ENCODE data around the gene MYO18B.
"Not testable (repeated sequence)": the region's sequence is repeated elsewhere in the genome, so short reads cannot be mapped to it uniquely, and the experiment has no call there.

Gene MYO18B

GRCh38 chr22:25959818-25960774, 218.1 kb downstream of the MYO18B start:
- no peak for DNase-seq

DNA sequence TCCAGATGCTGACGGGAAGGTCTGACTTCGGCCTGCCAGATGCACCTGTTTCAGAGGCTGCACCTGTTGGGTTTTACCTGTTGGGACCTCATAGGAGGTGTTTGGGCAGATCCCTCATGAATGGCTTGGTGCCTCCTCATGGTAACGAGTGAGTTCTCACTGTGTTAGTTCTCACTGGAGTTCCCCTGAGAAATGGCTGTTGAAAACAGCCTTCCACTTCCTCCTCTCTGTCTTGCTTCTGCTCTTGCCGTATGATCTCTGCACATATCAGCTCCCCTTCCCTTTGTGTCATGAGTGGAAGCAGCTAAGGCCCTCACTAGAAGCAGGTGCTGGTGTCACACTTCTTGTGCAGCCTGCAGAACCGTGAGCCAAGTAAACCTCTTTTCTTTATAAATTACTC, 219.7 kb downstream of the MYO18B start:
- no peak for DNase-seq

DNA sequence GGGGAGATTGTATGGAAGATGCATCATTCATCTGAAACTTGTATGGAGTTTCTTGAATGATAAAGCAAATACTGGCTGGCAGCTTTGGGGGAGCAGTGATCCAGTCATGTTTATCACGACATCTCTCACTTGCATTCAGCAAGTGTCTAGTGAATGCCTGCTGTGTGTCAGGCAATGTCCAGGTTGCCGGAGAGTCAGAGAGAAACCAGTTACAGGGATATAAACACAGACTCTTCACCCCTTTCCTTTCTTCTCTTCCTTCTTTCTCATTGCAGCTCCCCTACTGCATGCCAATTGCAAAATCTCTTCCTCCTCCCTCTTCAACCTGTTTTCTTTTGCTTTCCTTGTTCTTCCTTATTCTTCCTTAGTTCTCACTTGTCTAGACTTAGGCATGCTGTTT, 220.7 kb downstream of the MYO18B start:
- no peak for DNase-seq

DNA sequence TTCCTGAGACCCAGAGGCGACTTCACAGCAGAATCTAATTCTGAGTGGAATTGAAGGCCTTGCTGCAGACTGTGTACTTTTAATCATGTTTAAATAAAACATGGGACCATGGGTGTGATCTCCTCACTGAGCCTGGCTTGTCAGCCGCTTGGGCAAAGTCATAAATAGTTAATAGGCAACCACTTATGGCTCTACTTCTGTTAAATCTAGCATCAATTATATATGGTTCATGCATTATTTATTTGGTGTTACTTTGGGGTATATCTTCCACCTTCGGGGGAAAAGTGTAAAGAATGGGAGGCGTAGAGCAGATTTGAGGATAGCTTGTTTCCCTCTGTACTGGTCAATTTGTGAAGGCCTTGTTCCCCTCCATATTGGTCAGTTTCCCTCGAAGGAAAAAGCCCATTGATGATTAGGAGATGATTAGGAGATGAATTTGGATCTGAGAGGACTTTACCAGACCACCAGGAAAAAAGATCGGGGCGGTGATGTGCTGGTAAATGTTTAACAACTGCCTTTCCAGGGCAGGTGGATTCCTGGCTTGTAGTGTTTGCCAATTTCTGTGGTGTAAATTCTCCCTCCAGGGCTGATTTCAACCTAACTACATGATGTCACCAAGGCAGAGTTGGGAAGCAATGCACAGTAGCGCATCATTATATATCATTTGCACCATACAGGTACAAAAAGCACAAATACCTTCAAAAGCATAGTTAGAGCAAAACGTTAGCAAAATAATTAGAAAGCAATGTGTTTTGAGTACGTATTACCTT, 223.2 kb downstream of the MYO18B start:
- DNase-seq, result no peak

GRCh38 chr22:25966448-25966913, 224.5 kb downstream of the MYO18B start:
- no peak for DNase-seq

DNA sequence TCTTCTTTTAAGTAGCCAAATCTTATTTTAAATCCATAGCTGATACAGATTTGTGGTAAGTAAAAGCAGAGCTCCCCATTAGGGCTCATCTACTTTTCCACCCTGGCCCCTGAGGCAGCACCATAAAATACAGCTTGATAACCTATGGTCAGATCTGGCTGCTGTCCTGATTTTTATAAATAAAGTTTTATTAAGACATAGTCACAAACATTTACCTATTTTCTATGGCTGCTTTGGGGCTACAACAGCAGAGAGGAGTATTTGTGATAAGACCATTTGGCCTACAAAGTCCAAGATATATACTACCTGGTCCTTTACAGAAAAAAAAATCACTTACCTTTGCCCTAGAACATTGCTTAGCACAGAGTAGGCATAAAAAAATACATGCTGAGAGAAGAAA, 227.3 kb downstream of the MYO18B start:
- DNase-seq, result no peak

DNA sequence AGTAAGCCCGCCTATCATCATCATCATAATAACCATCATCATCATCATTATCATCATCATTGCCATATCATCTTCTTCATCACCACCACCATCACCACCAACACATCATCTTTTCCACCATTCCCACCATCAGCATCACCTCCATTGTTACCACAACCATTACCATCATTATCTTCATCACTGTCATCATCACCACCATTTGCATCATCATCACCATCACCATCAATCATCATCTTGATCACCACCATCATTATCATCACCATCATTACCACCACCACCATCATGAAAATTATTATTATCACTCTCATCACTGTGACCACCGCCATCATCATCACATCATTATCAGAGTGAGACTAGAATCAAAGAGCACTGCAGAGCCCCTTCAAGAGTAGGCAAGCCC, 227.9 kb downstream of the MYO18B start:
- no peak for DNase-seq

DNA sequence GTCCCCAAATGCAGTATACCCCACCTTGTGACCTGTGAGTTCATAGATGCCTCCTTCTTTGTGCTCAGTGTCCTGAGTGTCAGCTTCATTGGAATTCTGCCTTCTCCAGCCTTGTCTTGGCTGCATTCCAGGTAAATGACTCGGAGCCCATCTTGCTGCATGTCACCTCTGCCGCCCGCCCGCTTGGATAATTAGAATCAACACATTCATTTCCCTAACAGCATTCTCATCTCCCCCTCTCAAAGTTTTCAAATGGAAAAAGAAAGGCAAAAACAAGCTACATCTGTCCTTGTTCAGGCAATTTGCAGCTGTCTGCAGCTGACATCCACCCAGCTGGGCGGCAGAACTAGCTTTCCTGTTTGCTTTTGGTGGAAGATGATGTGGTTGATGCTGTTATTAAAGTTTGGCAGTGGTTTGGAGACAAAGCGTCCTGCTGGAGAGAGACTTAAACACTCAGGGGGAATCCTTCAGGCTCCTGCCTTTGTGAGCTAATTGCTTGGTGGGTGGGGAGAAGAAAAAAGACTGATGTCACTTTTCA, 228.5 kb downstream of the MYO18B start:
- no peak for DNase-seq

- DNase-seq, result no peak
These were observed 229.2 kb downstream of the MYO18B start for GRCh38 chr22:25970999-25971811.

GRCh38 chr22:25972397-25972796, 230.4 kb downstream of the MYO18B start:
- no peak for DNase-seq

DNA sequence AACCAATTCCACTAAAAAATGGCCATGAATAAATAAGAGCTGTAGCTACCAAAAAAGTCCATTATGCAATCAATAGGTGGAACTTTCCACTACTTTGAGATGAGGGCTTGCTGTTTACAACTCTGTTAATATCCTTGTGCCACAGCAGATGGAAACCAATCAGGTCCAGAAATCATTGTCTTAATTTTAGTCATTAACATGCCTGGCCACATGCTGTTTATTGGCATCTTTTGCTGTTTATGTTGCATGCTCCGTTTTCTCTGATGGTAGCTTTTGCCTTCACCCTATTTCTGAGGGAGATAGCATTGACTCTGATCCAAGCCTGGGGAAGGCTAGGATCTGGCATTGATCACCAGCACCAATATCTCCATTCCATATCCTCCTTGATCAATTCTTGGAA, 234.4 kb downstream of the MYO18B start:
- no peak for DNase-seq

GRCh38 chr22:25979968-25980367, 238.0 kb downstream of the MYO18B start:
- DNase-seq, result no peak

DNA sequence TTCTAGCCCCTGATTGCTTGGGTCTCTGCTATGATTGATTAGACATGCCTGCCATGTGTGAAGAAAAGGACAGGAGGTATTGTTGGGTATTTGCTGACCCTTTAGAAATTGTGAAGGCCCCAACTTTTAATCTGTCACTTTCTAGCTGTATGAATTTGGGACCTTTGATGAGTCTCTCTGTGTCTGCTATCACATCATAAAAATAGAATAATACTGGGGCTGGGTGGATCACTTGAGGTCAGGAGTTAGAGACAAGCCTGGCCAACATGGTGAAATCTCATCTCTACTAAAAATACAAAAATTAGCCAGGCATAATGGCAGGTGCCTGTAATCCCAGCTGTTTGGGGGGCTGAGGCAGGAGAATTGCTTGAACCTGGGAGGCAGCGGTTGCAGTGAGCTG, 242.9 kb downstream of the MYO18B start:
- DNase-seq, result not testable (repeated sequence)

DNA sequence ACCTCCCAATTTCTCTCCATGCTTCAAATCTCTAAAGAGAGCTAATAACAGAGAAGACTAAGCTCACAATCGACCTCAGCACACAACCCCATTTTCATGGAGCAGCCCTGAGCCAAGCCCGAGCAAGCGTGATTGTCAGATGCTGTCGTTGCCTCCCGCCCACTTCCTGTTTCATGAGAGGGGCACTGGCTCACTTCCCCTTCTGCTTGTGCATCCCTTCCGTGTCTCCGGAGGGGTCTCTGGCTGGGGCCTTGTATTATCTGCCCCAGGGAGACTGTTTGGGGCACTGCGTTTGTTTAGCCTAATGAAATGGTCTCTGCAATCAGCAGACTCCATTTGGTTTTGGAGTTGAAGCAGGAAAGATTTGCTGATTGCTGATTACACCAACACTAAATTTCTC, 246.0 kb downstream of the MYO18B start:
- DNase-seq, result no peak

- no peak for DNase-seq
These were observed 249.0 kb downstream of the MYO18B start for GRCh38 chr22:25990940-25991339.

- no peak for DNase-seq
These were observed 250.3 kb downstream of the MYO18B start for GRCh38 chr22:25992331-25992730.

DNA sequence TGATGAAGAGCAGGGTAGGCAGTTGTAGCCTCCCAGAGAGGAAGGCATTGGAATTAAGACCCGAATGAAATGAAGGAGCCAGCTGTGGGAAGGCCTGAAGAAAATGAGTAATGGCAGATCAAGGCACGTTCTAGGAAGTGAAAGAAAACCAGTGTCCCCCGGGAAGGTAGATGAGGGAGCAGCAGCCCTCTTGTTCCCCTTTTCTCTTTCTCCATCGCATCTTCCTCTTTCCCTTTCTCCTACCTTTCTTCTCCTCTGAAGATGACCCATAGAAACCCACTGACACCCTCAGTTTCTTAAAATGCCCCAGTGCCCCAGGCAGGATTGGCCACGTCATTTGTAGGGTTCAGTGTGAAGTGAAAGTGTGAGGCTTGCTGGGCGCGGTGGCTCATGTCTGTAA, 254.7 kb downstream of the MYO18B start:
- DNase-seq, result no peak

GRCh38 chr22:25997886-25998775, 256.1 kb downstream of the MYO18B start:
- no peak for DNase-seq

DNA sequence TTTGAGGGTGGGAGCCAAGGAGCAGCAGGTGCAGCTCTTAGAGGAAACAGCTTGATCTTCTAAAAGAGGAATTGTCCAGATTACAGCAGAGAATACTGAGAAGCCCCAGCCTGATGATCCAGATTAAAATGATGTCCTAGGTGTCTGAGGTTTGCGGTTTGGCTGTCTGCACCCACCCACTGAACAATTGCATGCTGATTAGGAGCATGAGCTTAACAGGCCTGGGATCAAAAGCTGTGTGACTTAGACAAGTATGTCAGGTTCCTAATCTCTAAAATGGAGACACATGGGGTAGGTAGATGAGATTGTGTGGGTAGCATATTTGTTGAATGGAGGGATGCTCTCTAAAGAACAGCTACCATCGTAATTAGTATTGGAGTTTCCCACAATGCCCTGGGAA, 260.5 kb downstream of the MYO18B start:
- no peak for DNase-seq

GRCh38 chr22:26004477-26004876, 262.5 kb downstream of the MYO18B start:
- no peak for DNase-seq

DNA sequence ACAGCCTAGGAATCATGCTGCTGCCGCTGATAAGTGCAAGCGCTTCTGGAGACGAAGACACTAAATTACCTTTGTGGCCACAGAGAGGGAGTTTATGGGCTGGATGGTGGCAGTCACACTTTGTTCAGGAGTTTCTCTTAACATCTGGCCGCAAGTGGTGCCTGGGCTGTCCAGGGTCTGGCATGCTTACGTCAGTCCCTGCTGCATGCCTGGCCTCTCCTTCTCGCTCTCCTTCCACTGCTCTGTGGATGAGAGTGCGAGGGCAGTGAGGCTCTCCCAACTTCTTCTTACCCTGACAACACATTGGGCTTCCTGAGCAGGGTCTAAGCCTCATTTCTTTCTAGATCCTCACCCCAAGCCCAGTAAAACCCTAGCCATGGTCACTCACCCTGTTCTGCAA, 266.6 kb downstream of the MYO18B start:
- DNase-seq, result no peak

- DNase-seq, result no peak
These were observed 274.9 kb downstream of the MYO18B start for GRCh38 chr22:26016916-26017315.

Measured in activated gamma-delta T cell treated with Interleukin-2 at 50 U/mL for 16 hours (primary cell).